ENCODE data around the gene EMP1. TPM values are rescaled to one million over a fixed set of nuclear protein-coding genes. Genes with fewer than 3 reads are reported as not detected.

The EMP1 gene
- total and polyA plus RNA-seq, 2 experiments from 2014 or later = 0.07 to 0.39 TPM

DNA sequence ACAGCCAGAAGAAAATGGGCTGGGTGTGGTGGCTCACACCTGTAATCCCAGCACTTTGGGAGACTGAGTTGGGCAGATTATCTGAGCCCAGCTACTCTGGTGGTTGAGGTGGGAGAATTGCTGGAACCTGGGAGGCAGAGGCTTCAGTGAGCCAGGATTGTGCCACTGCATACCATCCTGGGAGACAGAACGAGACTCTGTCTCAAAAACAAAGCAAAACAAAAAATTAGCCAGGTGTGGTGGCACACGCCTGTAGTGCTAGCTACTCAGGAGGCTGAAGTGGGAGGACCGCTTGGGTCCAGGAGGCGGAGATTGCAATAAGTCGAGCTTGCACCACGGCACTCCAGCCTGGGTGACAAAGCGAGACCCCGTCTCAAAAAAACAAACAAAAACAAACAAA lies 3.8 kb upstream of the EMP1 start (continued):
- TF ChIP-seq CTCF (conservative IDR thresholded peaks at IDR 0.05; ENCODE audit: low read depth in 2 of 2) = no peak
- no peak for TF ChIP-seq CREB1 (CRISPR knock-in tag; IDR thresholded peaks at IDR 0.05; ENCODE audit: low read depth)
- TF ChIP-seq EZH2 (IDR thresholded peaks at IDR 0.05; ENCODE audit: low read depth, unreplicated experiment) = no peak
- no peak for TF ChIP-seq ZNF331 (CRISPR knock-in tag; IDR thresholded peaks at IDR 0.05; ENCODE audit: low read depth)
- TF ChIP-seq NANOG (IDR thresholded peaks at IDR 0.05; ENCODE audit: borderline replicate concordance) = no peak
- TF ChIP-seq, protein P1, sequence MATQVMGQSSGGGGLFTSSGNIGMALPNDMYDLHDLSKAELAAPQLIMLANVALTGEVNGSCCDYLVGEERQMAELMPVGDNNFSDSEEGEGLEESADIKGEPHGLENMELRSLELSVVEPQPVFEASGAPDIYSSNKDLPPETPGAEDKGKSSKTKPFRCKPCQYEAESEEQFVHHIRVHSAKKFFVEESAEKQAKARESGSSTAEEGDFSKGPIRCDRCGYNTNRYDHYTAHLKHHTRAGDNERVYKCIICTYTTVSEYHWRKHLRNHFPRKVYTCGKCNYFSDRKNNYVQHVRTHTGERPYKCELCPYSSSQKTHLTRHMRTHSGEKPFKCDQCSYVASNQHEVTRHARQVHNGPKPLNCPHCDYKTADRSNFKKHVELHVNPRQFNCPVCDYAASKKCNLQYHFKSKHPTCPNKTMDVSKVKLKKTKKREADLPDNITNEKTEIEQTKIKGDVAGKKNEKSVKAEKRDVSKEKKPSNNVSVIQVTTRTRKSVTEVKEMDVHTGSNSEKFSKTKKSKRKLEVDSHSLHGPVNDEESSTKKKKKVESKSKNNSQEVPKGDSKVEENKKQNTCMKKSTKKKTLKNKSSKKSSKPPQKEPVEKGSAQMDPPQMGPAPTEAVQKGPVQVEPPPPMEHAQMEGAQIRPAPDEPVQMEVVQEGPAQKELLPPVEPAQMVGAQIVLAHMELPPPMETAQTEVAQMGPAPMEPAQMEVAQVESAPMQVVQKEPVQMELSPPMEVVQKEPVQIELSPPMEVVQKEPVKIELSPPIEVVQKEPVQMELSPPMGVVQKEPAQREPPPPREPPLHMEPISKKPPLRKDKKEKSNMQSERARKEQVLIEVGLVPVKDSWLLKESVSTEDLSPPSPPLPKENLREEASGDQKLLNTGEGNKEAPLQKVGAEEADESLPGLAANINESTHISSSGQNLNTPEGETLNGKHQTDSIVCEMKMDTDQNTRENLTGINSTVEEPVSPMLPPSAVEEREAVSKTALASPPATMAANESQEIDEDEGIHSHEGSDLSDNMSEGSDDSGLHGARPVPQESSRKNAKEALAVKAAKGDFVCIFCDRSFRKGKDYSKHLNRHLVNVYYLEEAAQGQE (IDR thresholded peaks at IDR 0.05; ENCODE audit: unreplicated experiment) = no peak

GRCh38 chr12:13193505-13194231 lies 2.9 kb upstream of the EMP1 start:
- Histone ChIP-seq H3K27me3 (ENCODE audit: insufficient read depth) (no peaks in the 10 kb centered on the region), H3K4me1 (ENCODE audit: insufficient read depth) (peaks cover 29% of the 10 kb centered on the region), H2AFZ (peak overlapping the region; percentile 95; the same call in 1 of the 2 replicates), H3K36me3 (ENCODE audit: insufficient read depth) (no peaks in the 10 kb centered on the region), H3K9me2 (ENCODE audit: insufficient read depth) (no peaks in the 10 kb centered on the region; the same call in 1 of the 2 replicates), H3K79me2 (replicated peaks; ENCODE audit: insufficient read depth) (no peaks in the 10 kb centered on the region), H3K4me3 (no peak overlapping the region), H3K4me2 (no peak overlapping the region), H3K27ac (ENCODE audit: low read depth) (no peak overlapping the region), H4K20me1 (replicated peaks; ENCODE audit: insufficient read depth) (no peaks in the 10 kb centered on the region), H3F3A (replicated peaks; ENCODE audit: low read depth) (no peaks in the 10 kb centered on the region)
- DNase-seq (ENCODE audit: low spot score) = no peak
- Mint-ChIP-seq H3K4me1 (peaks cover 42% of the 10 kb centered on the region), H3K27ac (no peak overlapping the region), H3K36me3 (ENCODE audit: low read depth) (no peaks in the 10 kb centered on the region), H3K27me3 (ENCODE audit: insufficient read depth, low read depth, poor library complexity) (peaks cover 11% of the 10 kb centered on the region), H3K9me3 (no peaks in the 10 kb centered on the region), H3K4me3 (no peak overlapping the region)
- no peak for ATAC-seq
- TF ChIP-seq CTCF (conservative IDR thresholded peaks at IDR 0.05; ENCODE audit: low read depth in 2 of 2) = no peak
- TF ChIP-seq EZH2 (IDR thresholded peaks at IDR 0.05; ENCODE audit: low read depth, unreplicated experiment) = no peak
- TF ChIP-seq STAT1 (IDR thresholded peaks at IDR 0.05; ENCODE audit: unreplicated experiment) = no peak
- no peak for TF ChIP-seq JUNB (IDR thresholded peaks at IDR 0.05; ENCODE audit: unreplicated experiment)
- no peak for TF ChIP-seq ZNF114 (CRISPR knock-in tag; IDR thresholded peaks at IDR 0.05)
- no peak for TF ChIP-seq EZH2phosphoT487 (IDR thresholded peaks at IDR 0.05; ENCODE audit: unreplicated experiment)

Data from GM23338 (cell line).